CD14-positive monocyte (primary cell): ENCODE data around the gene PANX3. TPM values are rescaled to one million over a fixed set of nuclear protein-coding genes. Genes with fewer than 3 reads are reported as not detected.

Experiments
- DNase-seq, 3 donors: peaks; one replicate each; pipeline ENCODE4 v3.0.0-alpha.2; 2011 to 2022
- H2AFZ ChIP-seq: 2 replicates; pipeline ENCODE4 v1.6.0; 2012; ENCODE audit warnings: mild to moderate bottlenecking, low read depth, low read length, inconsistent platforms; ENCODE audit not compliant: insufficient read depth, poor library complexity, severe bottlenecking
- H3K27ac ChIP-seq, 2 donors: 1 replicate in 1 of 2; 2 replicates in 1 of 2; pipeline ENCODE4 v1.5.1; 2012 to 2013; ENCODE audit warnings: low read length in 2 of 2, control low read depth in 1 of 2, inconsistent platforms in 1 of 2, low read depth in 1 of 2, mild to moderate bottlenecking in 1 of 2
- H3K27me3 ChIP-seq, 2 donors: one replicate each; pipeline versions ENCODE4 v1.6.0 to v1.6.1; 2011 to 2013; ENCODE audit warnings: low read length in 2 of 2; ENCODE audit not compliant: control insufficient read depth in 2 of 2, insufficient read depth in 2 of 2
- H3K36me3 ChIP-seq, 2 donors: replicated peaks in 1 of 2; 1 replicate in 1 of 2; 2 replicates in 1 of 2; pipeline versions ENCODE4 v1.5.1 to v1.6.1; 2012 to 2013; ENCODE audit warnings: low read length in 2 of 2, control low read depth in 1 of 2, inconsistent platforms in 1 of 2, mild to moderate bottlenecking in 1 of 2; ENCODE audit not compliant: insufficient read depth in 2 of 2, control insufficient read depth in 1 of 2
- H3K4me1 ChIP-seq, 2 donors: 1 replicate in 1 of 2; 2 replicates in 1 of 2; pipeline versions ENCODE4 v1.5.1 to v1.6.1; 2012 to 2013; ENCODE audit warnings: low read length in 2 of 2, control low read depth in 1 of 2, inconsistent platforms in 1 of 2, mild to moderate bottlenecking in 1 of 2, moderate library complexity in 1 of 2; ENCODE audit not compliant: insufficient read depth in 2 of 2, control insufficient read depth in 1 of 2
- H3K4me2 ChIP-seq: replicated peaks from 2 replicates; pipeline ENCODE3; 2012; ENCODE audit warnings: low read length, moderate library complexity, mild to moderate bottlenecking; ENCODE audit not compliant: poor library complexity, severe bottlenecking; ENCODE audit errors: extremely low read depth
- H3K4me3 ChIP-seq, 3 experiments: fragments of 200-600 bp in 1 of 3; sonication (generic) in 1 of 3; replicated peaks in 1 of 3; 1 replicate in 2 of 3; 2 replicates in 1 of 3; pipeline ENCODE4 v1.5.1; 2011 to 2013; ENCODE audit warnings: low read length in 3 of 3, mild to moderate bottlenecking in 3 of 3, control low read depth in 2 of 3, low read depth in 2 of 3, inconsistent platforms in 1 of 3, moderate library complexity in 1 of 3
- H3K79me2 ChIP-seq: 2 replicates; pipeline ENCODE4 v1.6.0; 2012; ENCODE audit warnings: mild to moderate bottlenecking, control low read depth, inconsistent platforms, low read length, moderate library complexity; ENCODE audit not compliant: insufficient read depth
- H3K9ac ChIP-seq: 2 replicates; pipeline ENCODE4 v1.6.0; 2017; ENCODE audit warnings: low read length, mild to moderate bottlenecking; ENCODE audit not compliant: insufficient read depth, poor library complexity, severe bottlenecking
- H3K9me3 ChIP-seq, 2 donors: replicated peaks in 1 of 2; 1 replicate in 1 of 2; 2 replicates in 1 of 2; pipeline versions ENCODE4 v1.5.1 to v1.6.1; 2012 to 2013; ENCODE audit warnings: low read length in 2 of 2, control low read depth in 1 of 2; ENCODE audit not compliant: control insufficient read depth in 1 of 2, insufficient read depth in 1 of 2
- H4K20me1 ChIP-seq: 2 replicates; pipeline ENCODE4 v1.6.0; 2012; ENCODE audit warnings: mild to moderate bottlenecking, low read length, control low read depth, moderate library complexity; ENCODE audit not compliant: insufficient read depth
- H3K27ac Mint-ChIP-seq, 7 donors: one replicate each; pipeline ENCODE4 v1.8.0; 2020; ENCODE audit warnings: mild to moderate bottlenecking in 7 of 7, mixed read lengths in 7 of 7, moderate library complexity in 6 of 7, inconsistent platforms in 2 of 7
- H3K27me3 Mint-ChIP-seq, 3 donors: one replicate each; pipeline ENCODE4 v1.8.0; 2021 to 2022; ENCODE audit warnings: low read depth in 3 of 3, mild to moderate bottlenecking in 3 of 3, mixed read lengths in 3 of 3, moderate library complexity in 3 of 3, inconsistent platforms in 1 of 3
- H3K36me3 Mint-ChIP-seq, 2 donors: one replicate each; pipeline ENCODE4 v1.8.0; 2020; ENCODE audit warnings: mixed read lengths in 2 of 2, inconsistent platforms in 1 of 2, mild to moderate bottlenecking in 1 of 2
- H3K4me1 Mint-ChIP-seq: one replicate; pipeline ENCODE4 v1.8.0; 2020; ENCODE audit warnings: mild to moderate bottlenecking, mixed read lengths
- H3K4me3 Mint-ChIP-seq, 2 donors: one replicate each; pipeline ENCODE4 v1.8.0; 2020; ENCODE audit warnings: mild to moderate bottlenecking in 2 of 2, mixed read lengths in 2 of 2, moderate library complexity in 1 of 2
- H3K9me3 Mint-ChIP-seq, 7 donors: one replicate each; pipeline ENCODE4 v1.8.0; 2020 to 2022; ENCODE audit warnings: mixed read lengths in 7 of 7, mild to moderate bottlenecking in 6 of 7, moderate library complexity in 6 of 7, inconsistent platforms in 2 of 7
- WGBS: methylation state at CpG from one replicate; pipeline ENCODE4 v1.1.5; 2013; ENCODE audit warnings: missing lambda C conversion rate; ENCODE audit not compliant: insufficient coverage; 5-methylcytosine and 5-hydroxymethylcytosine counted together
- intact Hi-C, 2 donors: fragments of 100-400 bp; cut with micrococcal nuclease; formaldehyde crosslinking; loops; one replicate each; pipeline versions ENCODE4 v1.15.0 to v1.15.1; 2023
- polyA minus RNA-seq: library from RNA; depleted of rRNA, polyadenylated mRNA; stranded (reverse); fragments of >200 nt; gene quantifications from 2 replicates; pipeline ENCODE4 v1.2.3, GENCODE V29; 2012
- polyA plus RNA-seq, 3 donors: library from polyadenylated mRNA; depleted of rRNA in 1 of 3; unstranded in 2 of 3; stranded (reverse) in 1 of 3; fragments of 300-500 nt in 2 of 3; fragments of >200 nt in 1 of 3; fragmentation: Illumina TruSeq in 2 of 3; gene quantifications; 1 replicate in 2 of 3; 2 replicates in 1 of 3; pipeline ENCODE4 v1.2.3, GENCODE V29; 2012 to 2021
- total RNA-seq, 12 experiments: library from RNA in 1 of 12; stranded (reverse) in 1 of 12; fragments of 120-200 nt in 1 of 12; gene quantifications; one replicate each; pipeline ENCODE4 v1.2.4 and lab custom pipeline; 2013 to 2026; ENCODE audit warnings: mixed read lengths in 6 of 12, inconsistent platforms in 1 of 12
- TF ChIP-seq, protein P1 (sequence below): fragments of 200-600 bp; IDR thresholded peaks from one replicate; pipeline ENCODE4 v1.8.0; 2022; ENCODE audit warnings: antibody characterized with exemption, mild to moderate bottlenecking

Gene PANX3, protein sequence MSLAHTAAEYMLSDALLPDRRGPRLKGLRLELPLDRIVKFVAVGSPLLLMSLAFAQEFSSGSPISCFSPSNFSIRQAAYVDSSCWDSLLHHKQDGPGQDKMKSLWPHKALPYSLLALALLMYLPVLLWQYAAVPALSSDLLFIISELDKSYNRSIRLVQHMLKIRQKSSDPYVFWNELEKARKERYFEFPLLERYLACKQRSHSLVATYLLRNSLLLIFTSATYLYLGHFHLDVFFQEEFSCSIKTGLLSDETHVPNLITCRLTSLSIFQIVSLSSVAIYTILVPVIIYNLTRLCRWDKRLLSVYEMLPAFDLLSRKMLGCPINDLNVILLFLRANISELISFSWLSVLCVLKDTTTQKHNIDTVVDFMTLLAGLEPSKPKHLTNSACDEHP
- total RNA-seq (2013) = not detected
- polyA plus RNA-seq (not detected), polyA minus RNA-seq (not detected in 2 replicates), total RNA-seq (lab: John Stamatoyannopoulos, UW) (0 to 0.30 (median 0) reads per million in 11 experiments)

DNA sequence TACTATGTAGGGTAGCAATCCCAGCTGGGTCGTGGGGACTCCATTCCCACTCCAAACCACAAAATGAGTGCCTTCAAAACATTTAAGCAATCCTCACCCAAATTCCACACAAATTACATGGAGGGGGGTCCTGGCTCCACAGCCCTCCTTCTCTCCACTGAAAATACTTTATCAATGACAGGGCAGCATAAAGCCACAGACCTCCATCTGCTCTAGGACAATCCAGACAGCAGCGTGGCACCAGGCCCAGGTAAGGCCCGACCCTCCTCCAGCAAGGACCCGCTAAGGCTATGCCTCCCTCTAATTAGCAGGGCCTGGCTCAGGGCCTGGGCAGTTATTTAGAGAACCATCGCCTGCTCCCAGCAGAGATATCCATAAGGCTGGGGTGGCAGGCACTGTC, at the start of gene PANX3:
Gene PANX3 (plus strand): TSS at position 365 of the 400 bp plus-strand sequence. CDS start 129 bp downstream, outside the sequence.
- TF ChIP-seq, protein P1, sequence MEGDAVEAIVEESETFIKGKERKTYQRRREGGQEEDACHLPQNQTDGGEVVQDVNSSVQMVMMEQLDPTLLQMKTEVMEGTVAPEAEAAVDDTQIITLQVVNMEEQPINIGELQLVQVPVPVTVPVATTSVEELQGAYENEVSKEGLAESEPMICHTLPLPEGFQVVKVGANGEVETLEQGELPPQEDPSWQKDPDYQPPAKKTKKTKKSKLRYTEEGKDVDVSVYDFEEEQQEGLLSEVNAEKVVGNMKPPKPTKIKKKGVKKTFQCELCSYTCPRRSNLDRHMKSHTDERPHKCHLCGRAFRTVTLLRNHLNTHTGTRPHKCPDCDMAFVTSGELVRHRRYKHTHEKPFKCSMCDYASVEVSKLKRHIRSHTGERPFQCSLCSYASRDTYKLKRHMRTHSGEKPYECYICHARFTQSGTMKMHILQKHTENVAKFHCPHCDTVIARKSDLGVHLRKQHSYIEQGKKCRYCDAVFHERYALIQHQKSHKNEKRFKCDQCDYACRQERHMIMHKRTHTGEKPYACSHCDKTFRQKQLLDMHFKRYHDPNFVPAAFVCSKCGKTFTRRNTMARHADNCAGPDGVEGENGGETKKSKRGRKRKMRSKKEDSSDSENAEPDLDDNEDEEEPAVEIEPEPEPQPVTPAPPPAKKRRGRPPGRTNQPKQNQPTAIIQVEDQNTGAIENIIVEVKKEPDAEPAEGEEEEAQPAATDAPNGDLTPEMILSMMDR = no peak
- Histone ChIP-seq H3K79me2 (no peaks in the 10 kb centered on the region), H3K9ac (no peak within 1 kb of the TSS), H3K27me3 (no peaks in the 10 kb centered on the region), H3K4me1 (peaks cover 3% of the 10 kb centered on the region in 2 donors), H3K27ac (no peak within 1 kb of the TSS), H3K9me3 (no peaks in the 10 kb centered on the region), H4K20me1 (no peaks in the 10 kb centered on the region), H2AFZ (no peak within 1 kb of the TSS), H3K4me2 (no peak within 1 kb of the TSS), H3K36me3 (no peaks in the 10 kb centered on the region), H3K4me3 (no peak within 1 kb of the TSS)
- H3K27ac Mint-ChIP-seq = no peak within 1 kb of the TSS
- H3K9me3 Mint-ChIP-seq = no peaks in the 10 kb centered on the region
- H3K36me3 Mint-ChIP-seq = no peaks in the 10 kb centered on the region
- peaks cover under 1% of the 10 kb centered on the region for H3K4me1 Mint-ChIP-seq
- WGBS = 81% methylated on average over 4 of the region's 5 CpGs
- no peak for DNase-seq
- peaks cover 0 to 7% (median 2%) of the 10 kb centered on the region in 3 donors for H3K27me3 Mint-ChIP-seq
- H3K4me3 Mint-ChIP-seq = no peak within 1 kb of the TSS
- intact Hi-C loops = no loop called here

DNA sequence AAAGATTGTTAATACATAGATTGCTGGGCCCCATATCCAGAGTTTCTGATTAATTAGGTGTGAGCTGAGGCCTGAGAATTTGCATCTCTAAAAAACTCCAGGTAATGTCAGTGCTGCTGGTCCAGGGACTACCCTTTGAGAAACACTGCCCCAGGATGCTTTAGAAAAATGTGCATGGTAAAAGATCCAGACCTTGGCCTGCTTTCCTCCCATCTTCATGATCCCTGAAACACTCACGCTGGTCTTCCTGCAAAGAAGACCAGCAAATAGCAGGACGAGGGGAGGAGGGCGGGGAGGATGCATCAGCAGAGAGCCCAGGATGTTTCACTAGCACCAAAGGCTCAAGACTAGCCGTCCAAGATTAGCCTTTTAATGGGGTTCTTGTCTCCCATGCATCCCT, 41.5 kb upstream of the PANX3 start, which contains the start of gene OR8A1:
Gene OR8A1 (plus strand): TSS at position 301 of the 400 bp plus-strand sequence. CDS start 123 bp downstream, outside the sequence.
- H3K4me1 Mint-ChIP-seq = no peaks in the 10 kb centered on the region
- no peak within 1 kb of the TSS for H2AFZ ChIP-seq
- intact Hi-C loops = no loop called here
- peaks cover 0 to 3% (median 0%) of the 10 kb centered on the region in 7 donors for H3K9me3 Mint-ChIP-seq
- no peaks in the 10 kb centered on the region for H3K36me3 Mint-ChIP-seq
- no peaks in the 10 kb centered on the region for H3K36me3 ChIP-seq
- no peak for DNase-seq
- peaks cover 0 to 7% (median 2%) of the 10 kb centered on the region in 3 donors for H3K27me3 Mint-ChIP-seq
- H3K4me3 Mint-ChIP-seq = no peak within 1 kb of the TSS
- H3K79me2 ChIP-seq = no peaks in the 10 kb centered on the region
- H3K27ac ChIP-seq = no peak within 1 kb of the TSS
- H3K27ac Mint-ChIP-seq = peak within 1 kb of the TSS in 2 of 7 donors; percentile 5 to 63
- H3K4me2 ChIP-seq = no peak within 1 kb of the TSS
- no peaks in the 10 kb centered on the region for H4K20me1 ChIP-seq
- no peaks in the 10 kb centered on the region for H3K9me3 ChIP-seq
- H3K9ac ChIP-seq = no peak within 1 kb of the TSS
- no peaks in the 10 kb centered on the region for H3K4me1 ChIP-seq
- H3K27me3 ChIP-seq = no peaks in the 10 kb centered on the region
- TF ChIP-seq, protein P1 = no peak
- H3K4me3 ChIP-seq = no peak within 1 kb of the TSS
- WGBS = 66% methylated on average over 4 of the region's 4 CpGs
